Thymus (tissue), 14 donors: Measurements from ENCODE around the gene OR13C9. TPM values are rescaled to one million over a fixed set of nuclear protein-coding genes. Genes with fewer than 3 reads are reported as not detected.
"Not testable (repeated sequence)": the region's sequence is repeated elsewhere in the genome, so short reads cannot be mapped to it uniquely, and the experiment has no call there.

Source experiments
- DNase-seq, 9 donors: peaks; one replicate each; pipeline ENCODE4 v3.0.0-alpha.2; 2013; ENCODE audit warnings: low spot score in 9 of 9, low read depth in 6 of 9, missing footprints in 1 of 9
- H3K27ac ChIP-seq, 2 donors: one replicate each; pipeline ENCODE4 v1.5.1; 2013; ENCODE audit warnings: control low read depth in 1 of 2, low read depth in 1 of 2, low read length in 1 of 2, mild to moderate bottlenecking in 1 of 2, moderate library complexity in 1 of 2
- H3K27me3 ChIP-seq, 2 donors: one replicate each; pipeline ENCODE4 v1.5.1; 2013; ENCODE audit warnings: low read length in 1 of 2; ENCODE audit not compliant: control insufficient read depth in 2 of 2, insufficient read depth in 1 of 2
- H3K36me3 ChIP-seq, 2 donors: one replicate each; pipeline ENCODE4 v1.5.1; 2013; ENCODE audit warnings: low read length in 1 of 2, mild to moderate bottlenecking in 1 of 2, moderate library complexity in 1 of 2; ENCODE audit not compliant: control insufficient read depth in 2 of 2, insufficient read depth in 2 of 2
- H3K4me1 ChIP-seq, 2 donors: one replicate each; pipeline ENCODE4 v1.5.1; 2013; ENCODE audit warnings: low read length in 2 of 2; ENCODE audit not compliant: control insufficient read depth in 2 of 2, insufficient read depth in 2 of 2
- H3K4me3 ChIP-seq, 2 donors: one replicate each; pipeline ENCODE4 v1.5.1; 2013; ENCODE audit warnings: low read length in 2 of 2, control low read depth in 1 of 2, mild to moderate bottlenecking in 1 of 2
- H3K9me3 ChIP-seq, 2 donors: one replicate each; pipeline ENCODE4 v1.5.1; 2013; ENCODE audit warnings: low read length in 1 of 2, mild to moderate bottlenecking in 1 of 2; ENCODE audit not compliant: control insufficient read depth in 2 of 2, insufficient read depth in 1 of 2
- WGBS: extraction: QIAGEN DNeasy Blood & Tissue Kit; methylation state at CpG from one replicate; pipeline ENCODE4 v1.1.7; 2013; 5-methylcytosine and 5-hydroxymethylcytosine counted together
- long read RNA-seq, 10 donors: transcript quantifications; one replicate each; lab custom pipeline, GENCODE V29; 2026
- polyA plus RNA-seq: library from polyadenylated mRNA; stranded (reverse); fragments of 200-250 nt; gene quantifications from one replicate; pipeline ENCODE4 v1.2.3, GENCODE V29; 2013
- total RNA-seq: library from RNA; stranded (reverse); fragments of 120-200 nt; gene quantifications from one replicate; pipeline ENCODE4 v1.2.4, GENCODE V29; 2013
- donor health status: healthy.

OR13C9 gene
- total RNA-seq (not detected), polyA plus RNA-seq (not detected)
- long read RNA-seq, donor 1: 0 reads
- long read RNA-seq, donor 2: 0 reads
- long read RNA-seq, donor 3: 0 reads
- long read RNA-seq, donor 4: 0 reads
- long read RNA-seq, donor 5: 0 reads
- long read RNA-seq, donor 6: 0 reads
- long read RNA-seq, donor 7: 0 reads
- long read RNA-seq, donor 8: 0 reads
- long read RNA-seq, donor 9: 0 reads
- long read RNA-seq, donor 10: 0 reads

GRCh38 chr9:104618104-104618503 is at the start of gene OR13C9:
Gene OR13C9, minus strand, starts transcription at chr9:104618204. Its CDS starts 0 bp downstream, at chr9:104618204.
- no peaks in the 10 kb centered on the region for H3K9me3 ChIP-seq
- no peak within 1 kb of the TSS for H3K4me3 ChIP-seq
- DNase-seq: no peak
- no peaks in the 10 kb centered on the region for H3K4me1 ChIP-seq
- H3K27ac ChIP-seq: no peak within 1 kb of the TSS
- no peaks in the 10 kb centered on the region for H3K36me3 ChIP-seq
- no peaks in the 10 kb centered on the region for H3K27me3 ChIP-seq
- 86% methylated on average over 2 of the region's 2 CpGs for WGBS

- DNase-seq: no peak
- Histone ChIP-seq H3K4me1 (no peaks in the 10 kb centered on the region), H3K27me3 (no peaks in the 10 kb centered on the region), H3K9me3 (no peaks in the 10 kb centered on the region), H3K36me3 (no peaks in the 10 kb centered on the region), H3K4me3 (no peak overlapping the region), H3K27ac (no peak overlapping the region)
- 75% methylated on average over 2 of the region's 2 CpGs for WGBS
Measured at GRCh38 chr9:104658496-104659195, 40.6 kb upstream of the OR13C9 start.

- H3K4me3 ChIP-seq: no peak overlapping the region
- DNase-seq: no peak
- H3K36me3 ChIP-seq: no peaks in the 10 kb centered on the region
- no peak overlapping the region for H3K27ac ChIP-seq
- H3K27me3 ChIP-seq: no peaks in the 10 kb centered on the region
- H3K9me3 ChIP-seq: peaks cover 0 to 6% of the 10 kb centered on the region in 2 donors
- no peaks in the 10 kb centered on the region for H3K4me1 ChIP-seq
Measured at GRCh38 chr9:104635456-104635855, 17.5 kb upstream of the OR13C9 start.

- WGBS: 99% methylated on average over 30 of the region's 30 CpGs
- Histone ChIP-seq H3K27ac (no peak overlapping the region), H3K9me3 (peaks cover 0 to 6% of the 10 kb centered on the region in 2 donors), H3K36me3 (no peaks in the 10 kb centered on the region), H3K27me3 (no peaks in the 10 kb centered on the region), H3K4me3 (no peak overlapping the region), H3K4me1 (no peaks in the 10 kb centered on the region)
- DNase-seq: no peak
Measured at GRCh38 chr9:104633976-104634520, 16.0 kb upstream of the OR13C9 start.

- not testable (repeated sequence) for DNase-seq, H3K4me3 ChIP-seq, H3K4me1 ChIP-seq, H3K27me3 ChIP-seq, H3K27ac ChIP-seq, H3K9me3 ChIP-seq, H3K36me3 ChIP-seq
Measured at GRCh38 chr9:104625964-104626363, 8.0 kb upstream of the OR13C9 start.

- no peak for DNase-seq
- H3K27ac ChIP-seq: no peak overlapping the region
- H3K4me1 ChIP-seq: no peaks in the 10 kb centered on the region
- H3K27me3 ChIP-seq: no peaks in the 10 kb centered on the region
- no peaks in the 10 kb centered on the region for H3K36me3 ChIP-seq
- no peak overlapping the region for H3K4me3 ChIP-seq
- H3K9me3 ChIP-seq: no peaks in the 10 kb centered on the region
Measured at GRCh38 chr9:104617418-104617817, 586 bp downstream of the OR13C9 start.

- Histone ChIP-seq H3K4me1 (no peaks in the 10 kb centered on the region), H3K4me3 (no peak overlapping the region), H3K9me3 (no peaks in the 10 kb centered on the region), H3K27ac (no peak overlapping the region), H3K27me3 (no peaks in the 10 kb centered on the region), H3K36me3 (no peaks in the 10 kb centered on the region)
- no peak for DNase-seq
- 96% methylated on average over 2 of the region's 2 CpGs for WGBS
Measured at GRCh38 chr9:104611213-104611612, 6.8 kb downstream of the OR13C9 start.

GRCh38 chr9:104608336-104608735 is 9.7 kb downstream of the OR13C9 start:
- H3K27me3 ChIP-seq: no peaks in the 10 kb centered on the region
- no peak for DNase-seq
- H3K4me1 ChIP-seq: no peaks in the 10 kb centered on the region
- H3K9me3 ChIP-seq: no peaks in the 10 kb centered on the region
- no peak overlapping the region for H3K27ac ChIP-seq
- no peak overlapping the region for H3K4me3 ChIP-seq
- H3K36me3 ChIP-seq: no peaks in the 10 kb centered on the region
- 51% methylated on average over 1 of the region's 1 CpG for WGBS

- DNase-seq: no peak
- Histone ChIP-seq H3K36me3 (no peaks in the 10 kb centered on the region), H3K27ac (no peak overlapping the region), H3K9me3 (no peaks in the 10 kb centered on the region), H3K4me1 (no peaks in the 10 kb centered on the region), H3K4me3 (no peak overlapping the region), H3K27me3 (no peaks in the 10 kb centered on the region)
- 98% methylated on average over 2 of the region's 2 CpGs for WGBS
Measured at GRCh38 chr9:104606152-104606551, 11.9 kb downstream of the OR13C9 start.
